ENCODE data around the gene RYR2.

DNA sequence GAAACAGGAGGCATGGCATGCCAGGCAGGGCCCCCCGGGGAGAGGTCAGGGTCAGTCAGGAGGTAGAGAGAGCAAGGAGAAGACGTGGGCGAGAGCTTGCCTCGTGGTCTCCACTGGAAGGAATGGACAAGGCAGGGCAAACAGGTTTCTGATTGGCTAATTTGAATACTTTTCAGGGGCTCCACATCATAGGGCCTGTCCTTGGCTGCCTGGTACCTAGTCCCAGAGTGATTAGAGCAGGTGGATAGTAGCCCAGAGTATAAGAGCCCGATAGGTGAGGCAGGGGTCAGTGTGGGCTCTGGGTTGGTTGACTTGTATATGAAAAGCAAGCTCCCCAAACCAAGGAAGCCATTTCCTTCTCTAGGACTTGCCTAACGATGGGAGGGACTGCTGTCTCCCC, 670.1 kb downstream of the RYR2 start:
- TF ChIP-seq POLR2AphosphoS5 (IDR thresholded peaks at IDR 0.05): no peak
- TF ChIP-seq, protein P1, sequence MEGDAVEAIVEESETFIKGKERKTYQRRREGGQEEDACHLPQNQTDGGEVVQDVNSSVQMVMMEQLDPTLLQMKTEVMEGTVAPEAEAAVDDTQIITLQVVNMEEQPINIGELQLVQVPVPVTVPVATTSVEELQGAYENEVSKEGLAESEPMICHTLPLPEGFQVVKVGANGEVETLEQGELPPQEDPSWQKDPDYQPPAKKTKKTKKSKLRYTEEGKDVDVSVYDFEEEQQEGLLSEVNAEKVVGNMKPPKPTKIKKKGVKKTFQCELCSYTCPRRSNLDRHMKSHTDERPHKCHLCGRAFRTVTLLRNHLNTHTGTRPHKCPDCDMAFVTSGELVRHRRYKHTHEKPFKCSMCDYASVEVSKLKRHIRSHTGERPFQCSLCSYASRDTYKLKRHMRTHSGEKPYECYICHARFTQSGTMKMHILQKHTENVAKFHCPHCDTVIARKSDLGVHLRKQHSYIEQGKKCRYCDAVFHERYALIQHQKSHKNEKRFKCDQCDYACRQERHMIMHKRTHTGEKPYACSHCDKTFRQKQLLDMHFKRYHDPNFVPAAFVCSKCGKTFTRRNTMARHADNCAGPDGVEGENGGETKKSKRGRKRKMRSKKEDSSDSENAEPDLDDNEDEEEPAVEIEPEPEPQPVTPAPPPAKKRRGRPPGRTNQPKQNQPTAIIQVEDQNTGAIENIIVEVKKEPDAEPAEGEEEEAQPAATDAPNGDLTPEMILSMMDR (IDR thresholded peaks at IDR 0.05): no peak
- no peak for TF ChIP-seq POLR2A (IDR thresholded peaks at IDR 0.05)
- TF ChIP-seq EP300 (IDR thresholded peaks at IDR 0.05): no peak
